Activated CD4-positive, alpha-beta T cell treated with anti-CD3 and anti-CD28 coated beads for 36 hours (primary cell): ENCODE data around the gene GAS2L1. TPM values are rescaled to one million over a fixed set of nuclear protein-coding genes. Genes with fewer than 3 reads are reported as not detected.

Source experiments
- ATAC-seq: fragments of 200-7000 bp; cut with Tn5 transposase; one replicate; pipeline ENCODE4 v1.10.0; 2021; ENCODE audit warnings: mild to moderate bottlenecking, moderate library complexity
- CTCF ChIA-PET: fragments of 350-600 bp; sonication (Branson Sonifier 250); formaldehyde crosslinking; loops from one replicate; lab custom pipeline; 2021; ENCODE audit warnings: antibody characterized with exemption; lab: Charles Lee
- POLR2A ChIA-PET: fragments of 350-600 bp; sonication (Branson Sonifier 250); formaldehyde crosslinking; loops from one replicate; lab custom pipeline; 2021; ENCODE audit warnings: antibody characterized with exemption, inconsistent platforms; lab: Charles Lee
- DNase-seq: peaks from one replicate; pipeline ENCODE4 v3.0.0-alpha.2; 2020
- H3K27ac Mint-ChIP-seq: one replicate; pipeline ENCODE4 v1.8.0; 2021; ENCODE audit warnings: mixed read lengths
- H3K27me3 Mint-ChIP-seq: one replicate; pipeline ENCODE4 v1.8.0; 2021; ENCODE audit warnings: mixed read lengths
- H3K36me3 Mint-ChIP-seq: one replicate; pipeline ENCODE4 v1.8.0; 2021; ENCODE audit warnings: low read depth, mixed read lengths
- H3K4me1 Mint-ChIP-seq: one replicate; pipeline ENCODE4 v1.8.0; 2021; ENCODE audit warnings: mixed read lengths
- H3K4me3 Mint-ChIP-seq: one replicate; pipeline ENCODE4 v1.8.0; 2021; ENCODE audit warnings: mild to moderate bottlenecking, moderate library complexity, mixed read lengths
- H3K9me3 Mint-ChIP-seq: one replicate; pipeline ENCODE4 v1.8.0; 2021; ENCODE audit warnings: low read depth, mixed read lengths
- intact Hi-C, 2 experiments: fragments of 100-400 bp; cut with DNase I in 1 of 2; cut with micrococcal nuclease in 1 of 2; formaldehyde crosslinking; loops; one replicate each; pipeline versions ENCODE4 v1.14.2 to v1.15.1; 2022 to 2024; cut with DNase I, micrococcal nuclease
- total RNA-seq, 2 experiments: library from RNA; stranded (reverse); gene quantifications; one replicate each; pipeline ENCODE4 v1.2.3, GENCODE V29; 2021

GAS2L1 gene
- total RNA-seq, 2 experiments from 2014 or later, result 0.84 to 0.98 TPM

DNA sequence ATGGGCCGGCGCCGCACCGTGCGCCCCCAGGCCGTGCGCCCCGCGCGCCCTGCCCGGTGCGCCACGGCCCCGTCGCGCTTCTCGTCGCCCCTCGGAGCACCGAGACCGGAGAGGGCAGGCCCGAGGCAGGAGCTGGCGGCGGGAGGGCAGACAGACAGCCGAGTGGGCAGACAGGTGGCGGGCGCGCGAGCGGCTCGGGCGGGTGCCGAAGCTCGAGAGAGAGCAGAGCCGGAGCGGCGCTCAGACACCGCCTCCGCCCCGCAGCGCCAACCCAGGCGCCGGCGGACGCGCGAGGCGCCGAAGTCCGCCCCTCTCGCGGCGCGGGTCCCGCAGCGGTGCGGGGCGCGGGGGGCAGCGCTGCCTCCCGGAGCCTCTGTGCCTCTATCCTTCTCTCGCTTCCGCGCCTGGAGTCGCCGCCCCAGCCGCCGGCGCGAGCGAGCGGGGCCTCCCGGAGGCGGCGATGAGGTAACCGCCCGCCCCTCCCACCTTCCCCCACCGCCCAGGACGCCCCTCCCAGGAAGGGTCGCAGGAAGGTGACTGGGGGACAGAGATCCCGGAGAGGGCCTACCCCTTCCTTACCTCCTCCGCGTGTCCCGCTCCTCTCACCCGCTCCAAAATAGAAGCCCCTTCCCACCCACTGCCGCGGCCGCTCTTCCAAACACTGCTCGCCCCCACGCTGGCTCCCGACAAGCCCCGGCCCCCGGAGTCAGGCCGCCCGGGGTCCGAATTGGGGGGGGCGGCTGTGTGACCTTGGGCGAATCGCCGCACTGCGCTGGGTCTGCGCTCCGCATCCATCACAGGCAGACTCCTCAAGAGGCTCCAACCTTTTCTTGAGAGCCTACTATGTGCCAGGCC lies 9.1 kb downstream of the GAS2L1 start, which contains the start of gene RASL10A:
Gene RASL10A (minus strand): TSS at position 412 of the 855 bp plus-strand sequence. CDS start 451 bp downstream, outside the sequence.
- POLR2A ChIA-PET, result no interaction called here
- peak; percentile 29 for DNase-seq
- ATAC-seq, result no peak
- Mint-ChIP-seq H3K27me3 (peaks cover 36% of the 10 kb centered on the region), H3K4me3 (no peak within 1 kb of the TSS), H3K27ac (no peak within 1 kb of the TSS), H3K36me3 (peaks cover 3% of the 10 kb centered on the region), H3K4me1 (peaks cover 23% of the 10 kb centered on the region), H3K9me3 (no peaks in the 10 kb centered on the region)
- CTCF ChIA-PET, result interaction anchor here (0.5 kb wide), 1 partner anchor 369 kb away, joined by 3 read pairs; no protein-coding TSS in a partner anchor
- intact Hi-C loops, result no loop called here

DNA sequence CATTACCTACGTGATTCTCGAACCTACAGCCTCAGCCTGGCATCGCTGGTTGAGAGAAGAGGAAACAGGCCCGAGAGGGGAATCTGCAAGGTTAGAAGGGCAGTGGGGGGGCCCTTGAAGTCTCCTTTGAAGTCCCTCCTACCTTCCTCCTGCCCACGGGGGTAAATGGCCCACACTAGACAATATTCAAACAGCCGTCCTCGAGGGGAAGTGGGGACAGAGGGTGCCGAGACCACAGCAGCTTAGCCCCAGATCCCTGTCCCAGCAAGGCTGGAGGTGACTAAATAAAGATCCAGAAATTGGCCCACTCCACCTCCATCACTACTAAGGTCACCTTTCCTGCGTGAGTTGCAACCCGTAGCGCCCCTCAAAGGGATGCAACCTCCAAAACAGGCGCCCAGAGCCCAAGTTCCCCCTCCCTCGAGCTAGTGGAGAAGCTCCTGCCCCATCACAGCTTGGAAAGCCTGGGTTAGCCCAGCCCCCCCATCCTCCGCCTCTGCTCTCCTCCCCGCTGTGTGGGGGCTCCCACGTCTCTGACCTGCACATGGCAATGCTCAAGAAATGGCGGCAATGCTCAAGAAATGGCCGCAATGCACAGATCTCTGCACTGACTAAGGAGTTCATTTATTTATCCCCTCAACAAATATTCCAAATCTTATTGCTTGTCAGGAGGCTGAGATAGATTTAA lies 9.8 kb downstream of the GAS2L1 start:
- Mint-ChIP-seq H3K4me1 (peaks cover 18% of the 10 kb centered on the region), H3K4me3 (no peak overlapping the region), H3K27me3 (peaks cover 36% of the 10 kb centered on the region), H3K36me3 (peaks cover 3% of the 10 kb centered on the region), H3K27ac (no peak overlapping the region), H3K9me3 (no peaks in the 10 kb centered on the region)
- intact Hi-C loops, result no loop called here
- ATAC-seq, result no peak
- DNase-seq, result no peak
- ChIA-PET CTCF (interaction anchor here (0.5 to 1.3 kb wide), 3 partner anchors 37 to 368 kb away, joined by 3 to 4 read pairs (median 3); no protein-coding TSS in a partner anchor), POLR2A (no interaction called here)

DNA sequence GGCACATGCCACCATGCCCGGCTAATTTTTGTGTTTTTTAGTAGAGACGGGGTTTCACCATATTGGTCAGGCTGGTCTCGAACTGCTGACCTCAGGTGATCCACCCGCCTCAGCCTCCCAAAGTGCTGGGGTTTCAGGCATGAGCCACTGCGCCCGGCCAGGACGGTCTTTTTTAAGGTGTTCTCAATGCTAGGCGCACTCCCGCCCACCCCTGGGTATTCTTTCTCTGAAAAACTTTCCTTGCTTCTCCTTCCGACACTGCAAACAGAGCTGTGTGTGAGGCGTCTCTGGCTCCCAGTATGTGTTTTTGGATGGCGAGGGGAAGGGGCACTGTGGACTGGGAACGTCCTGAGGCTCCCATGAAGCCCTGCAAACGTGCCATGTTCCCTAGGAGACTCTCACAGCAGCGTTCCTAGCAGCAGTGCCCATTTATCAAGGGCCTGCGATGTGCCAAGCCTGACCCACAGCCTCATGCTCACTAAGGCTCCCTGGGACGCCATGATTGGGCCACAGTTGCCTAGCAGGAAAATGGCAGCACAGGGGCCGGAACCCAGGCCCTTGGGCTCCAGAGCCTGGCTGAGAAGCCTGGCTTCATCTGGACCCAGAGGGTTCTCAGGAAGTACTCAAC lies 11.5 kb downstream of the GAS2L1 start:
- CTCF ChIA-PET, result interaction anchor here (0.6 to 1.3 kb wide), 2 partner anchors 38 to 669 kb away, joined by 3 to 4 read pairs; no protein-coding TSS in a partner anchor
- H3K36me3 Mint-ChIP-seq, result peaks cover 3% of the 10 kb centered on the region

DNA sequence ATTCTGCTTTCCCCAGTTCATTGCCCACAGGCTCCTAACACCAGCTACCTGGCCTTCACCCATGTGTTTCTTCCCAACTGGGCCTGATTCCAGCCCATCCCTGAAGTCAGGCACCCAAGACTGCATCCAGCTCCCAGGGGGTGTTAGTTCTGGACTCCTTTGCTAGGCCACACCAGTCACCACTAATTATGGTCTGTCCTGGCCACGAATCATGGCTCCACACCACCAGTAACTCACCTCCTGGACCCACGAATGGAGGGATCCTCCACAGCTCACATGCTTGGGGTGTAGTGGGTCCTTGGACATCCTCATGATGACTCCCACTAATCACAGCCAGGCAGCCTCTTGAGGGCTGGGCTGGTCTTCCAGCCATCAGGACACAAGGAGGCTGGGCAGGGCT lies 12.6 kb downstream of the GAS2L1 start:
- peaks cover 19% of the 10 kb centered on the region for H3K27me3 Mint-ChIP-seq

More for the DNA sequence above, 11.5 kb downstream of the GAS2L1 start:
- peaks cover 15% of the 10 kb centered on the region for H3K4me1 Mint-ChIP-seq
- H3K27me3 Mint-ChIP-seq, result peaks cover 31% of the 10 kb centered on the region
- no peaks in the 10 kb centered on the region for H3K9me3 Mint-ChIP-seq
- POLR2A ChIA-PET, result no interaction called here
- intact Hi-C loops, result no loop called here
- H3K4me3 Mint-ChIP-seq, result no peak overlapping the region
- no peak overlapping the region for H3K27ac Mint-ChIP-seq
- DNase-seq, result no peak
- no peak for ATAC-seq

DNA sequence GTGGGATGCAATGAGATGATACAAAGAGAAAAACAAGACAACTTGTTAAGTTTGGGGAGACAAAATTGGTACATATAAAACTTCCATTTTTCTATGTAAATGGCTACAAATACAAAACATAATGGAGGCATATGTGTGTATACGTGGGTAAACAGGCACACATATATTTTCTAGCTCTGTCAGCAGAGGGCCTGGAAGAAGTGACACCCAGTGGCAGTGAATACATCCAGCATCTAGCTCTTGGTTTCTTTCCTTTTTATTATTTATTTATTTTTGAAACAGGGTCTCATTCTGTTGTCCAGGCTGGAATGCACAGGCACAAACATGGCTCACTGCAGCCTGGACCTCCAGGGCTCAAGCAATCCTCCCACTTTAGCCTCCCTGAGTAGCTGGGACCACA lies 14.1 kb downstream of the GAS2L1 start:
- ATAC-seq (no peak), DNase-seq (no peak)
- H3K9me3 Mint-ChIP-seq, result no peaks in the 10 kb centered on the region
- peaks cover 3% of the 10 kb centered on the region for H3K36me3 Mint-ChIP-seq
- H3K27ac Mint-ChIP-seq, result no peak overlapping the region
- intact Hi-C loops, result no loop called here
- ChIA-PET CTCF (no interaction called here), POLR2A (no interaction called here)
- peaks cover 12% of the 10 kb centered on the region for H3K27me3 Mint-ChIP-seq
- no peak overlapping the region for H3K4me3 Mint-ChIP-seq
- H3K4me1 Mint-ChIP-seq, result no peaks in the 10 kb centered on the region

More for the DNA sequence above, 12.6 kb downstream of the GAS2L1 start:
- H3K9me3 Mint-ChIP-seq, result no peaks in the 10 kb centered on the region
- peaks cover 7% of the 10 kb centered on the region for H3K4me1 Mint-ChIP-seq
- no peak overlapping the region for H3K27ac Mint-ChIP-seq
- H3K36me3 Mint-ChIP-seq, result peaks cover 3% of the 10 kb centered on the region
- no peak for DNase-seq
- ChIA-PET POLR2A (no interaction called here), CTCF (no interaction called here)
- no peak overlapping the region for H3K4me3 Mint-ChIP-seq
- intact Hi-C loops, result no loop called here
- ATAC-seq, result no peak

DNA sequence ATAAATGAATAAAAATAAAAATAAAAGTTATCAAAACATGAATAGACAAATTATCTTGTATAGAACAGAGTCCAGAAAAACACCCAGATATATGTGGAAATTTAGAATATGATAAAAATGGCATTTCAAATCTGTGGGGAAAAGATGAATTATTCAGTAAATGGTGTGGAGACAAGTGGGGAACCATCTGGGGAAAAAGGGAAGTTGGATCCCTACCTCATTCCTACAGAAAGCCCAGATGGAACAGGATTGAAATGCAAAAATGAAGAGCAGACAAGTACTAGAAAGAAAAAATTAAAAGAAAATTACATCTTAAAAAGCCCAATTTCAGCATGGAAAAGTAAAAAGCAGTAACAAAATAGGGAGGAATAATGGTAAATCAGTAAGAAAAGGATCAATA lies 17.2 kb downstream of the GAS2L1 start:
- H3K4me3 Mint-ChIP-seq, result no peak overlapping the region
- intact Hi-C loops, result no loop called here
- H3K4me1 Mint-ChIP-seq, result no peaks in the 10 kb centered on the region
- ATAC-seq (no peak), DNase-seq (no peak)
- POLR2A ChIA-PET, result no interaction called here
- no peaks in the 10 kb centered on the region for H3K9me3 Mint-ChIP-seq
- H3K36me3 Mint-ChIP-seq, result peaks cover 2% of the 10 kb centered on the region
- no peaks in the 10 kb centered on the region for H3K27me3 Mint-ChIP-seq
- CTCF ChIA-PET, result no interaction called here
- no peak overlapping the region for H3K27ac Mint-ChIP-seq

DNA sequence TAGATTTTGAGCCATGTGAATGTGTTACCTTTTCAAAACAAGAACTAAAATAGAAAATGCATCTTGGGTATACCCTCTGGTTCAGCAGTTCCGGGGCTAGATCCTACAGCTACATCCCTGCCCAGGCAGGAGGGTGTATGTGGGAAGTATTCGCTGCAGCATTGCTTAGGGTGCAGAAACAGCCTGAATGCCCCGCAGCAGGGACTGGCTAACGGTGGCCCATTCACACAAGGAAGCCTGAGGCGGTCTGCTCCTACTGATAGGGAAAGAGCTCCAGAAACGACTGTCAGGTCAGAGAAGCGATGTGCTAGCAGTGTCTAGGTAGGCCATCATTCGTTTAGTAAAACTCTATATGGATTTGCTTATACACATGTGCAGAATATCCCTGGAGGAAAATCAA lies 18.9 kb downstream of the GAS2L1 start:
- ATAC-seq (no peak), DNase-seq (no peak)
- intact Hi-C loops, result no loop called here
- H3K4me1 Mint-ChIP-seq, result no peaks in the 10 kb centered on the region
- POLR2A ChIA-PET, result no interaction called here
- CTCF ChIA-PET, result no interaction called here
- H3K27ac Mint-ChIP-seq, result no peak overlapping the region
- no peaks in the 10 kb centered on the region for H3K9me3 Mint-ChIP-seq
- no peaks in the 10 kb centered on the region for H3K27me3 Mint-ChIP-seq
- peaks cover 5% of the 10 kb centered on the region for H3K36me3 Mint-ChIP-seq
- no peak overlapping the region for H3K4me3 Mint-ChIP-seq

DNA sequence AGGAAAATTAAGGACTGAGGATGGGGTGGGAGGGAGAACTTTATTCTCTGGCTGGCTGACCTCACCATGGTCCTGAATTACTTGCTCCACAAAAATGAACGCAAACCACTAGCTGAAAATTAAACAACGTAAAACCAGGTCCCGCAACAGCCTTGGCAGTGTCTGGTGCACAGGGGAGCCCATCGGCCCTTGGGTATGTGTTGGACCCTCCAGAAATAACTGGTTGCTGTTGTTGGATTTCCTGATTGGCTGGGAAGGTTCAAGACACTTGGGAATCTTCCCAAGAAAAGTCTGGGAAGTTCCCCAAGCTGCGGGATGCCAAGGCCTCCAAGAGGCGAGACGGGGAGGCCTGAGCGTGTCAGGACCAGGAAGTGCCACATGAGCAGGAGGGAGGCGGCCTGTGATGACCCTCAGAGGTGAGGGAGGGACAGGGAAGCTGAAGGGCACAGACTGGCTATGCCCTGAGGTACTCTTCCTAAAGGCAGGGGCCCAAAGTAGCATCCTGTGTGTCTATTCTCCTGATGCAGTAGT lies 19.4 kb downstream of the GAS2L1 start:
- ChIA-PET CTCF (interaction anchor here (0.6 kb wide), 1 partner anchor 214 kb away, joined by 3 read pairs; no protein-coding TSS in a partner anchor), POLR2A (no interaction called here)
- intact Hi-C loops, result no loop called here
- ATAC-seq (no peak), DNase-seq (no peak)
- Mint-ChIP-seq H3K4me3 (no peak overlapping the region), H3K27ac (no peak overlapping the region), H3K36me3 (peaks cover 6% of the 10 kb centered on the region), H3K9me3 (no peaks in the 10 kb centered on the region), H3K4me1 (no peaks in the 10 kb centered on the region), H3K27me3 (no peaks in the 10 kb centered on the region)

DNA sequence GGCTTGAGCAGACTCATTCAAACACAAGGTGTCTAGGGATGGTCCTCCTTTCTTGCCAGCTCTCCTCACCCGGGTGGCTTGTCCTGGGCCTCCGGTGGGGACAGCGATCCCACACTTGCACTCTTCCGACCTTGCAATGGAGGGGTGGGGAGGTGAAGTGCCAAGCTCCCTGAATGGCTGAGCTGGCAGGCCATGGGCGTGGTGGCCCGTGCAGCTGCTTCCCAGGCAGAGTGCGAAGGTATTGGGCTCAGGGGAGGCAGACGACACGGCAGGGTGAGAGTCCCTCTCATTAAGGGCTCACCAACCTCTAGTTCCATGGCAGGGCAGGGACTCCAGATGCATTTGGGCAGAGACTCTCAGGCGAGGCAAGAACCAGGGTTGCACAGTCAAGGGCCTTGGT lies 20.0 kb downstream of the GAS2L1 start:
- POLR2A ChIA-PET, result interaction anchor here (0.6 kb wide), 1 partner anchor 65 kb away, joined by 4 read pairs; no protein-coding TSS in a partner anchor
- Mint-ChIP-seq H3K36me3 (peaks cover 6% of the 10 kb centered on the region), H3K4me3 (no peak overlapping the region), H3K9me3 (no peaks in the 10 kb centered on the region), H3K4me1 (no peaks in the 10 kb centered on the region), H3K27ac (no peak overlapping the region), H3K27me3 (no peaks in the 10 kb centered on the region)
- CTCF ChIA-PET, result interaction anchor here (0.6 kb wide), 1 partner anchor 213 kb away, joined by 3 read pairs; no protein-coding TSS in a partner anchor
- intact Hi-C loops, result no loop called here
- ATAC-seq (no peak), DNase-seq (no peak)

DNA sequence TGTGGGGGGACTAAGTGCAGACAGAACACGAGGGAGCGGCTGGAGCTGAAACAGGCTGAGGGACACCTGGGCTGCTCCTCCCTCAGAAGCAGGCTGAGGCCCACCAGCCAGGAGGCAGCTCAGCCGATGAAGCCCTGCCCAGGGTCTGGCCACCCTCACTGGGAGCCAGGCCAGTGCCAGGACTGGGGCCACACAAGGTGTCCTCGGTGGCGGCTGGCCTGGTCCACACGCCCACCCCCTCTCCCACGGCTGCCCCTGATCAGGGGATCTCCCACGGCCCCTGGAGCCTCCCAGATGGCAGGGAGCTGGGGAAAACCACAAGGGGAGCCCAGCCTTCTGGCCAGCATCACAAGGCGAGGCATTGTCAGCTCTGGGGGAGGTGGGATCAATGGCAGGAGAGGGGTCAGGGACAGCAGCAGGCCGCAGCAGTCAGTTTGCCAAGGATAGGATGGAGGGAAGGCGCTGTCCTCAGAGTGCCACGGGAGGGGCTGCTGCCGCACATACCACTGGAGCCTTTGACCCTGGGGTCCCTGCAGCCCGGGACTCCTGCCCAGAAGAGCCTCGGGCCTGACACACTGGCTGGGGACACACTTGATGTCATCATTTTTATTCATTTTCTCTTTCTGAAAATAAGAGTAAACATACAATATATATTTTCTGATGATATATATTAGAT lies 20.8 kb downstream of the GAS2L1 start:
- DNase-seq (no peak), ATAC-seq (no peak)
- Mint-ChIP-seq H3K27ac (no peak overlapping the region), H3K4me1 (no peaks in the 10 kb centered on the region), H3K27me3 (no peaks in the 10 kb centered on the region), H3K9me3 (no peaks in the 10 kb centered on the region), H3K4me3 (no peak overlapping the region), H3K36me3 (peaks cover 6% of the 10 kb centered on the region)
- CTCF ChIA-PET, result interaction anchor here (1.0 kb wide), 1 partner anchor 38 kb away, joined by 3 read pairs; no protein-coding TSS in a partner anchor
- POLR2A ChIA-PET, result interaction anchor here (0.6 kb wide), 1 partner anchor 66 kb away, joined by 4 read pairs; no protein-coding TSS in a partner anchor
- intact Hi-C loops, result no loop called here
